ENCODE data around the gene RBMX.

DNA sequence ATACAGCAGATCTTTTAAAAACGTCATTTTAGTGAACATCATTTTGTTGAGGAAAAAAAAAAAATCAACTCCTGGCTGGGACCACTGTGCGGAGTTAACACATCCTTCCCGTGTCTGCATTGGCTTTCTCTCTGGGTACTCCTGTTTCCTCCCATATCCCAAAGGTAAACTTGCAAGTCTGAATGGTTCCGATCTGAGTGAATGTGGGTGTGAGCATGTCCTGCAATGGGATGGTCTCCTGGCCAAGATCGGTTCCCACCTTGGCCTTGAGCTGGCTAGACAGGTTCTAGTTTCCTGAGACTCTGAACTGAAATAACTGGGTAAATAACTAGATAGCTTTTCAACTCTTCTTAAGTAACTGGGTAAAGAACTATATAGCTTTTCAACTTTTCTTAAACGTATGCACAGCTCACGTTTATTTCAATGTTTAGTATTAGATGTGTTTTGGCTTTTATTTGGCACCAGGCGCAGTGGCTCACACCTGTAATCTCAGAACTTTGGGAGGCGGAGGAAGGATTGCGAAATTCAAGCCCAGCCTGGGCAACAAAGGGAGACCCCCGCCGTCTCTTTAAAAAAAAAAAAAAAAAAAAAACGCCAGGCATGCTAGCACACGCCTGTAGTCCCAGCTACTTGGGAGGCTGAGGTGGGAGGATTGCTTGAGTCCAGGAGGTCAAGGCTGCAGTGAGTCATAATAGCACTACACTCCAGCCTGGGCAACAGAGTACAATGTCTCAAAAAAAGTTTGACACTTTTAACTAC, 14.0 kb downstream of the RBMX start:
- no peak for TF ChIP-seq SPI1 (IDR thresholded peaks at IDR 0.05; ENCODE audit: low read depth, low read length)
- no peak for TF ChIP-seq POU2F2 (IDR thresholded peaks at IDR 0.05; ENCODE audit: low read depth, low read length)

Measured in GM12891 (cell line).